ENCODE results near the gene CLIC5. TPM values are rescaled to one million over a fixed set of nuclear protein-coding genes. Genes with fewer than 3 reads are reported as not detected.

Gene CLIC5
- total RNA-seq, 4 donors from 2014 or later = 18.2 to 128 (median 119) TPM

DNA sequence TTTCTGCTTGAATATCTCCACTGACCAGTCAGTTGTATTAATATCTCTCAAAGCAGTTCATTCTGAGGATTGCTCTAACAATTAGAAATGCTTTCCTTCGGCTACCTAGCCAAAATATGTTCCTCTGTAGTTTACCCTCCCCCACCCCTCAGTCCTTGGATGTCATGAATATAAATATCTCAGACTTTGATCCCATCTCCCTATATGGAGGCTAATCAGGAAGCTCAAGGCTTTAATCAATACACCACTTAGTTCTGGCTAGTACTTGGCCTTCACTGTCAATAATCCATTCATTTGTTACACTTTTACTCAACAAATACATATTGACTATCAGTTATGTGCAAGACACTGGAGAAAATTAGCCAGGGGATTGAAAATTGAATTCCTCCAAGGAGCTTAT, 60.1 kb downstream of the CLIC5 start:
- H3K9me3 ChIP-seq = no peaks in the 10 kb centered on the region
- no peak for DNase-seq
- H3K27me3 ChIP-seq = no peaks in the 10 kb centered on the region
- H3K4me1 ChIP-seq = peaks cover 0 to 21% (median 2%) of the 10 kb centered on the region in 4 donors
- H3K36me3 ChIP-seq = peaks cover 0 to 18% (median 0%) of the 10 kb centered on the region in 3 donors
- TF ChIP-seq POLR2A (IDR thresholded peaks at IDR 0.05) = no peak
- TF ChIP-seq, protein P1, sequence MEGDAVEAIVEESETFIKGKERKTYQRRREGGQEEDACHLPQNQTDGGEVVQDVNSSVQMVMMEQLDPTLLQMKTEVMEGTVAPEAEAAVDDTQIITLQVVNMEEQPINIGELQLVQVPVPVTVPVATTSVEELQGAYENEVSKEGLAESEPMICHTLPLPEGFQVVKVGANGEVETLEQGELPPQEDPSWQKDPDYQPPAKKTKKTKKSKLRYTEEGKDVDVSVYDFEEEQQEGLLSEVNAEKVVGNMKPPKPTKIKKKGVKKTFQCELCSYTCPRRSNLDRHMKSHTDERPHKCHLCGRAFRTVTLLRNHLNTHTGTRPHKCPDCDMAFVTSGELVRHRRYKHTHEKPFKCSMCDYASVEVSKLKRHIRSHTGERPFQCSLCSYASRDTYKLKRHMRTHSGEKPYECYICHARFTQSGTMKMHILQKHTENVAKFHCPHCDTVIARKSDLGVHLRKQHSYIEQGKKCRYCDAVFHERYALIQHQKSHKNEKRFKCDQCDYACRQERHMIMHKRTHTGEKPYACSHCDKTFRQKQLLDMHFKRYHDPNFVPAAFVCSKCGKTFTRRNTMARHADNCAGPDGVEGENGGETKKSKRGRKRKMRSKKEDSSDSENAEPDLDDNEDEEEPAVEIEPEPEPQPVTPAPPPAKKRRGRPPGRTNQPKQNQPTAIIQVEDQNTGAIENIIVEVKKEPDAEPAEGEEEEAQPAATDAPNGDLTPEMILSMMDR (IDR thresholded peaks at IDR 0.05) = no peak
- H3K27ac ChIP-seq = no peak overlapping the region
- H3K4me3 ChIP-seq = no peak overlapping the region

DNA sequence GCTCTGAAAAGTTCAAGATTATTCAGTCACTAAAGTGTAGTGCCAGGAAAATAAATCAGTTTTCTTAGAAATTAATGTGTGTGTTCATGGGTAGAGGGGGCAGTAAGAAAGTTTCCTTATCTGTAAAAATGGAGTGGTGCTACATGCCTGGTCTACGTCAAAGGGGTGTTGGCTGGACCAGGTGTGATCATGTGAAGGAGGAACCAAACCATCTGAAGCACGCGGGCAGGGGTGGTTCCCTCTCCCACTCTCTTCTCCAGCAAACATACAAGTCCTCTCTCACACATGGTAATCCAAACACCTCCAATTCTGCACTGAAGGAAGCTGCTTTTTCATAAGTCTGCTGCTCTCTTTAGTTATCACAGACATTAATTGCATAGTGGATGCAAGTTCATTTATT, 63.1 kb downstream of the CLIC5 start:
- TF ChIP-seq, protein P1 (IDR thresholded peaks at IDR 0.05) = no peak
- no peak for TF ChIP-seq POLR2A (IDR thresholded peaks at IDR 0.05)
- H3K27me3 ChIP-seq = no peaks in the 10 kb centered on the region

DNA sequence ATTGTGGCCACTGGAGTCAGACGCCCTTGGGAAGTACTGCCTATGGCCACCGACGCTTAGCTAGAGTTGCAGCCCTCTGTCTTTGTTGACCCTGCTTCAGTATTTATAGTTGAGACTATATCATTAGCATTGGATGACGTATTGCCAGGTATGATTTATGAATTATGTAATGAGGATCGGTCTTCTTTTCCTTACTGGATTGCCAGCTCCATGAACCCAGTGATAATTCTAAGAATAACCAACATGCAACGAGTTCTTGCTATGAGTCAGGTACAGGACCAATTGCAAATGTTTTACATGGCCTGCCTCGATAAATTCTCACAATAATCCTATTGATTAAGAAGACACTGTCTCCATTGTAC, 63.5 kb downstream of the CLIC5 start:
- H3K27me3 ChIP-seq = no peaks in the 10 kb centered on the region
- no peak overlapping the region for H3K27ac ChIP-seq
- peaks cover 0 to 21% (median 2%) of the 10 kb centered on the region in 4 donors for H3K4me1 ChIP-seq
- no peak overlapping the region for H3K4me3 ChIP-seq
- DNase-seq = no peak
- H3K36me3 ChIP-seq = peaks cover 0 to 28% (median 0%) of the 10 kb centered on the region in 3 donors
- TF ChIP-seq POLR2A (IDR thresholded peaks at IDR 0.05) = no peak
- TF ChIP-seq, protein P1 (IDR thresholded peaks at IDR 0.05) = no peak
- no peaks in the 10 kb centered on the region for H3K9me3 ChIP-seq

More for the DNA sequence above, 63.1 kb downstream of the CLIC5 start:
- no peak for DNase-seq
- H3K36me3 ChIP-seq = peaks cover 0 to 28% (median 0%) of the 10 kb centered on the region in 3 donors
- H3K27ac ChIP-seq = no peak overlapping the region
- no peak overlapping the region for H3K4me3 ChIP-seq
- H3K4me1 ChIP-seq = peaks cover 0 to 21% (median 2%) of the 10 kb centered on the region in 4 donors
- H3K9me3 ChIP-seq = no peaks in the 10 kb centered on the region

DNA sequence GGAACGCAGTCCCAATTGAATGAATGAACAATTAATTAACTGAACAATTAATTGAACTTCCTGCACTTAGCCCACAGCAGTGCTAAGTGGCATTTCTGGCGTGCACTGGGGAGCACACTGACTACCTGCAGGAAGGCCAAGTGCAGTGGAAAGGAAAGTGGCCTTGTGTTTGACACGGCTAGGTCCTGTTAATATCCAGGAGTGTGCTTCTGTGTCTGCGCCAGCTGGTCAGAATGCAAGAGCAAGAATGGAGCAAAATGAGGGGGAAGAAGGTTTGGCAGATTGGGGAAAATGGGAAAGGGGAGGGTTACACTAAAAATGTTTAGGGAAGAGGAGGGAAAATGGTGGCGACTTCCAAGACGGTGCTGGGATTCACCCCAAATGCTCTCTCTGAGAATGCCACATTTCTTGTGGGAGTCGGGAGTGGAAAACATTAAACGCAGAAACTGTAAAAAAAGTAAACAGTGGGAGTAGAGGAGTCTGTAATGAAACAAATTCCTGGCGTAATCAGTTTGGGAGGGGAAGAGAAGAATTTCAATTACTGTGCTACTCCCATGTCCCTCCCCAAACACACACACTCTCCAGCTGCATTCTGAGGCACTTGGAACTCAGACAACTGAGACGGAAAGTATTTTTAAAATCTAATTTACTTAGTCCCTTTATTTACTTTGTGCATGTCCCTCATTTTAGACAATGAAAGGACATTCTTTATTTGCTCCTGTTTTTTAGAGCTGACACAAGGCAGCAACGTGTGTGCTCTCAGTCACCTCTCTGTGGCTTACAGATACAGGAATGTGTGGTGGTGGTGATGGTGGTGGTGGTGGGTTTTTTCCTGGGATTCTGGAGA, 64.1 kb downstream of the CLIC5 start:
- TF ChIP-seq, protein P1 (IDR thresholded peaks at IDR 0.05) = no peak
- TF ChIP-seq POLR2A (IDR thresholded peaks at IDR 0.05) = no peak
- Histone ChIP-seq H3K27me3 (no peaks in the 10 kb centered on the region), H3K27ac (no peak overlapping the region), H3K4me1 (peaks cover 0 to 18% (median 2%) of the 10 kb centered on the region in 4 donors), H3K9me3 (no peaks in the 10 kb centered on the region), H3K4me3 (no peak overlapping the region), H3K36me3 (peaks cover 0 to 30% (median 0%) of the 10 kb centered on the region in 3 donors)
- no peak for DNase-seq

DNA sequence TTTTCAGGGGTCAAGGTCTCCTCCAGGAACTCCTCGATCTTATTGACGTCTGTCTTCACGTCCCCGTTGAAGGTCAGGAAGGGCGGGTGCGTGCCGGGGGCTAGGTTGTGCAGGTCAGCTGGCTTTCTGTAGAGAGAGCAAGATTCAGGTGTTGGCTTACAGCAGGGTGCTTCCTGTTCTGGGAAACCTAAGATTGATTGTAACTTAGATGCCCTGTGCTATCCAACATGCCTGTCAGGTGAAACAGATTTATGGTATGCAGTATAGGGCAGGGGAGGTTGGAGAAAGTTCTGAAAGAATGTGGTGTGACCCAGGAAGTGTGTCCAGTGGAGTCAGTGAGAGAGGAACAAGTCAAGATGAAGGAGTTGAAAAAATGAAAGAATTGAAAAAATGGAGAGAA, 66.4 kb downstream of the CLIC5 start:
- H3K36me3 ChIP-seq = peaks cover 0 to 35% (median 0%) of the 10 kb centered on the region in 3 donors
- no peak overlapping the region for H3K27ac ChIP-seq
- peaks cover 0 to 13% (median 0%) of the 10 kb centered on the region in 4 donors for H3K4me1 ChIP-seq
- H3K9me3 ChIP-seq = no peaks in the 10 kb centered on the region
- TF ChIP-seq, protein P1 (IDR thresholded peaks at IDR 0.05) = no peak
- TF ChIP-seq POLR2A (IDR thresholded peaks at IDR 0.05) = no peak
- H3K4me3 ChIP-seq = no peak overlapping the region
- no peaks in the 10 kb centered on the region for H3K27me3 ChIP-seq
- DNase-seq = no peak
